ENCODE data around the gene GPS1.

Gene GPS1

GRCh38 chr17:82022310-82022980 is 29.3 kb upstream of the GPS1 start, which contains the start of gene CENPX:
CENPX (minus strand) TSS chr17:82022878; CDS start chr17:82022861, 17 bp downstream.
- peak within 1 kb of the TSS; percentile 90 for H3K4me3 ChIP-seq (ENCODE audit: low read length)
- H3K9me3 ChIP-seq (ENCODE audit: insufficient read depth, low read depth, low read length) = no peaks in the 10 kb centered on the region
- no peaks in the 10 kb centered on the region for H3K27me3 ChIP-seq (ENCODE audit: insufficient read depth, low read length)
- peaks cover 3% of the 10 kb centered on the region for H3K4me1 ChIP-seq (ENCODE audit: insufficient read depth, low read length)
- H3K36me3 ChIP-seq (ENCODE audit: insufficient read depth, low read depth, low read length) = peaks cover 5% of the 10 kb centered on the region; the same call in 1 of the 2 replicates
- H3K9ac ChIP-seq (ENCODE audit: low read depth, low read length) = peak within 1 kb of the TSS; percentile 90
- H3K27ac ChIP-seq (ENCODE audit: low read length) = peak within 1 kb of the TSS; percentile 28

GRCh38 chr17:82022981-82023446 is 28.7 kb upstream of the GPS1 start, which contains the start of gene LRRC45:
LRRC45 (plus strand) TSS chr17:82023305; CDS start chr17:82023644, 339 bp downstream.
- Histone ChIP-seq H3K4me1 (ENCODE audit: insufficient read depth, low read length) (peaks cover 3% of the 10 kb centered on the region; the same call in 1 of the 2 replicates), H3K4me3 (ENCODE audit: low read length) (peak within 1 kb of the TSS; percentile 90), H3K9me3 (ENCODE audit: insufficient read depth, low read depth, low read length) (no peaks in the 10 kb centered on the region), H3K36me3 (ENCODE audit: insufficient read depth, low read depth, low read length) (peaks cover 5% of the 10 kb centered on the region; the same call in 1 of the 2 replicates), H3K27ac (ENCODE audit: low read length) (peak within 1 kb of the TSS; percentile 28), H3K9ac (ENCODE audit: low read depth, low read length) (peak within 1 kb of the TSS; percentile 90), H3K27me3 (ENCODE audit: insufficient read depth, low read length) (no peaks in the 10 kb centered on the region)

- Histone ChIP-seq H3K4me1 (ENCODE audit: insufficient read depth, low read length) (peaks cover 3% of the 10 kb centered on the region; the same call in 1 of the 2 replicates), H3K27me3 (ENCODE audit: insufficient read depth, low read length) (no peaks in the 10 kb centered on the region), H3K27ac (ENCODE audit: low read length) (peak overlapping the region; percentile 28), H3K4me3 (ENCODE audit: low read length) (peak overlapping the region; percentile 84), H3K9me3 (ENCODE audit: insufficient read depth, low read depth, low read length) (no peaks in the 10 kb centered on the region), H3K36me3 (ENCODE audit: insufficient read depth, low read depth, low read length) (peaks cover 2% of the 10 kb centered on the region; the same call in 1 of the 2 replicates), H3K9ac (ENCODE audit: low read depth, low read length) (peak overlapping the region; percentile 74; the same call in 1 of the 2 replicates)
Measured at GRCh38 chr17:82023447-82024241, 28.1 kb upstream of the GPS1 start.

GRCh38 chr17:82024859-82025258 is 26.8 kb upstream of the GPS1 start:
- Histone ChIP-seq H3K36me3 (ENCODE audit: insufficient read depth, low read depth, low read length) (no peaks in the 10 kb centered on the region), H3K27me3 (ENCODE audit: insufficient read depth, low read length) (no peaks in the 10 kb centered on the region), H3K27ac (ENCODE audit: low read length) (no peak overlapping the region), H3K9me3 (ENCODE audit: insufficient read depth, low read depth, low read length) (no peaks in the 10 kb centered on the region), H3K4me1 (ENCODE audit: insufficient read depth, low read length) (peaks cover 3% of the 10 kb centered on the region; the same call in 1 of the 2 replicates), H3K4me3 (ENCODE audit: low read length) (no peak overlapping the region), H3K9ac (ENCODE audit: low read depth, low read length) (no peak overlapping the region)

GRCh38 chr17:82025401-82026107 is 26.1 kb upstream of the GPS1 start:
- Histone ChIP-seq H3K36me3 (ENCODE audit: insufficient read depth, low read depth, low read length) (no peaks in the 10 kb centered on the region), H3K27me3 (ENCODE audit: insufficient read depth, low read length) (no peaks in the 10 kb centered on the region), H3K9ac (ENCODE audit: low read depth, low read length) (no peak overlapping the region), H3K4me1 (ENCODE audit: insufficient read depth, low read length) (peaks cover 3% of the 10 kb centered on the region; the same call in 1 of the 2 replicates), H3K9me3 (ENCODE audit: insufficient read depth, low read depth, low read length) (no peaks in the 10 kb centered on the region), H3K27ac (ENCODE audit: low read length) (no peak overlapping the region), H3K4me3 (ENCODE audit: low read length) (no peak overlapping the region)

- Histone ChIP-seq H3K9me3 (ENCODE audit: insufficient read depth, low read depth, low read length) (no peaks in the 10 kb centered on the region), H3K27ac (ENCODE audit: low read length) (no peak overlapping the region), H3K4me3 (ENCODE audit: low read length) (no peak overlapping the region), H3K36me3 (ENCODE audit: insufficient read depth, low read depth, low read length) (no peaks in the 10 kb centered on the region), H3K9ac (ENCODE audit: low read depth, low read length) (no peak overlapping the region), H3K4me1 (ENCODE audit: insufficient read depth, low read length) (peaks cover 3% of the 10 kb centered on the region; the same call in 1 of the 2 replicates), H3K27me3 (ENCODE audit: insufficient read depth, low read length) (no peaks in the 10 kb centered on the region)
Measured at GRCh38 chr17:82028246-82028645, 23.5 kb upstream of the GPS1 start.

GRCh38 chr17:82028966-82029365 is 22.7 kb upstream of the GPS1 start:
- no peak overlapping the region for H3K4me3 ChIP-seq (ENCODE audit: low read length)
- H3K4me1 ChIP-seq (ENCODE audit: insufficient read depth, low read length) = peaks cover 3% of the 10 kb centered on the region; the same call in 1 of the 2 replicates
- no peaks in the 10 kb centered on the region for H3K27me3 ChIP-seq (ENCODE audit: insufficient read depth, low read length)
- H3K36me3 ChIP-seq (ENCODE audit: insufficient read depth, low read depth, low read length) = no peaks in the 10 kb centered on the region
- H3K9ac ChIP-seq (ENCODE audit: low read depth, low read length) = no peak overlapping the region
- H3K9me3 ChIP-seq (ENCODE audit: insufficient read depth, low read depth, low read length) = no peaks in the 10 kb centered on the region
- H3K27ac ChIP-seq (ENCODE audit: low read length) = no peak overlapping the region

- Histone ChIP-seq H3K4me1 (ENCODE audit: insufficient read depth, low read length) (peaks cover 3% of the 10 kb centered on the region; the same call in 1 of the 2 replicates), H3K27ac (ENCODE audit: low read length) (no peak overlapping the region), H3K36me3 (ENCODE audit: insufficient read depth, low read depth, low read length) (no peaks in the 10 kb centered on the region), H3K9me3 (ENCODE audit: insufficient read depth, low read depth, low read length) (no peaks in the 10 kb centered on the region), H3K9ac (ENCODE audit: low read depth, low read length) (no peak overlapping the region), H3K27me3 (ENCODE audit: insufficient read depth, low read length) (no peaks in the 10 kb centered on the region), H3K4me3 (ENCODE audit: low read length) (no peak overlapping the region)
Measured at GRCh38 chr17:82029391-82029790, 22.3 kb upstream of the GPS1 start.

GRCh38 chr17:82029990-82030469 is 21.7 kb upstream of the GPS1 start:
- no peak overlapping the region for H3K4me3 ChIP-seq (ENCODE audit: low read length)
- H3K9me3 ChIP-seq (ENCODE audit: insufficient read depth, low read depth, low read length) = no peaks in the 10 kb centered on the region
- H3K27ac ChIP-seq (ENCODE audit: low read length) = no peak overlapping the region
- H3K36me3 ChIP-seq (ENCODE audit: insufficient read depth, low read depth, low read length) = 0 out of 2 replicates have a peak, but pooled peaks cover 1% of the 10 kb centered on the region
- no peaks in the 10 kb centered on the region for H3K27me3 ChIP-seq (ENCODE audit: insufficient read depth, low read length)
- H3K9ac ChIP-seq (ENCODE audit: low read depth, low read length) = no peak overlapping the region
- peaks cover 3% of the 10 kb centered on the region; the same call in 1 of the 2 replicates for H3K4me1 ChIP-seq (ENCODE audit: insufficient read depth, low read length)

- Histone ChIP-seq H3K4me3 (ENCODE audit: low read length) (peak overlapping the region; percentile 60), H3K4me1 (ENCODE audit: insufficient read depth, low read length) (peaks cover 3% of the 10 kb centered on the region; the same call in 1 of the 2 replicates), H3K27me3 (ENCODE audit: insufficient read depth, low read length) (no peaks in the 10 kb centered on the region), H3K27ac (ENCODE audit: low read length) (no peak overlapping the region), H3K36me3 (ENCODE audit: insufficient read depth, low read depth, low read length) (peaks cover 5% of the 10 kb centered on the region; the same call in 1 of the 2 replicates), H3K9me3 (ENCODE audit: insufficient read depth, low read depth, low read length) (no peaks in the 10 kb centered on the region), H3K9ac (ENCODE audit: low read depth, low read length) (no peak overlapping the region)
Measured at GRCh38 chr17:82030470-82031302, 21.0 kb upstream of the GPS1 start.

All from iPS-20b (cell line).